NT2/D1 (cell line): ENCODE measurements around the gene BIRC3.
A peak's percentile ranks its signal among the peaks of the same experiment; 100 is the strongest.
"Not testable (repeated sequence)": the region's sequence is repeated elsewhere in the genome, so short reads cannot be mapped to it uniquely, and the experiment has no call there.

Experiments used
- DNase-seq: peaks from one replicate; pipeline ENCODE4 v3.0.0-alpha.2; 2011; ENCODE audit warnings: low read depth, low spot score
- H3K27me3 ChIP-seq: 2 replicates; pipeline ENCODE4 v1.6.0; 2011; ENCODE audit warnings: mild to moderate bottlenecking; ENCODE audit not compliant: insufficient read length, insufficient read depth
- H3K36me3 ChIP-seq: 2 replicates; pipeline ENCODE4 v1.6.1; 2011; ENCODE audit warnings: mild to moderate bottlenecking, low read length, mixed read lengths; ENCODE audit not compliant: insufficient read depth, insufficient read length
- H3K4me1 ChIP-seq: 2 replicates; pipeline ENCODE4 v1.5.1; 2011; ENCODE audit not compliant: insufficient read depth, insufficient read length
- H3K4me3 ChIP-seq: 2 replicates; pipeline ENCODE4 v1.5.1; 2011; ENCODE audit warnings: low read depth; ENCODE audit not compliant: insufficient read length
- H3K9ac ChIP-seq: 2 replicates; pipeline ENCODE4 v1.6.0; 2011; ENCODE audit warnings: low read depth; ENCODE audit not compliant: insufficient read length
- H3K9me3 ChIP-seq: 2 replicates; pipeline ENCODE4 v1.5.1; 2011; ENCODE audit warnings: mild to moderate bottlenecking, low read length; ENCODE audit not compliant: insufficient read depth
- SUZ12 ChIP-seq: IDR thresholded peaks from 2 replicates; pipeline ENCODE4 v1.6.1; 2011; ENCODE audit not compliant: insufficient read length, insufficient read depth; ENCODE audit errors: extremely low read depth
- YY1 ChIP-seq: IDR thresholded peaks from 2 replicates; pipeline ENCODE4 v1.6.1; 2011; ENCODE audit not compliant: insufficient read length, insufficient read depth
- ZNF274 ChIP-seq: IDR thresholded peaks from 2 replicates; pipeline ENCODE4 v1.6.1; 2011; ENCODE audit warnings: mild to moderate bottlenecking, low read depth, low read length

The BIRC3 gene

GRCh38 chr11:102287964-102288724, 29.1 kb upstream of the BIRC3 start:
- no peak overlapping the region for H3K4me3 ChIP-seq
- no peaks in the 10 kb centered on the region for H3K27me3 ChIP-seq
- H3K36me3 ChIP-seq, result no peaks in the 10 kb centered on the region
- no peak for TF ChIP-seq ZNF274
- TF ChIP-seq YY1, result no peak
- no peak for TF ChIP-seq SUZ12
- no peaks in the 10 kb centered on the region for H3K9me3 ChIP-seq
- H3K9ac ChIP-seq, result no peak overlapping the region
- no peaks in the 10 kb centered on the region for H3K4me1 ChIP-seq
- DNase-seq, result peak; percentile 36

GRCh38 chr11:102288725-102289083, 28.6 kb upstream of the BIRC3 start:
- no peak for TF ChIP-seq ZNF274
- no peak for TF ChIP-seq SUZ12
- no peak for TF ChIP-seq YY1
- no peaks in the 10 kb centered on the region for H3K9me3 ChIP-seq
- no peak for DNase-seq
- H3K36me3 ChIP-seq, result no peaks in the 10 kb centered on the region
- H3K9ac ChIP-seq, result no peak overlapping the region
- no peak overlapping the region for H3K4me3 ChIP-seq
- H3K4me1 ChIP-seq, result no peaks in the 10 kb centered on the region
- no peaks in the 10 kb centered on the region for H3K27me3 ChIP-seq

- H3K4me3 ChIP-seq, result no peak overlapping the region
- H3K9me3 ChIP-seq, result no peaks in the 10 kb centered on the region
- H3K9ac ChIP-seq, result no peak overlapping the region
- H3K27me3 ChIP-seq, result no peaks in the 10 kb centered on the region
- H3K4me1 ChIP-seq, result no peaks in the 10 kb centered on the region
- H3K36me3 ChIP-seq, result no peaks in the 10 kb centered on the region
- DNase-seq, result no peak
- TF ChIP-seq YY1, result no peak
- TF ChIP-seq ZNF274, result no peak
- no peak for TF ChIP-seq SUZ12
These were observed 27.7 kb upstream of the BIRC3 start for GRCh38 chr11:102289592-102289991.

- Histone ChIP-seq H3K36me3 (no peaks in the 10 kb centered on the region), H3K4me3 (no peak overlapping the region), H3K9ac (no peak overlapping the region), H3K4me1 (no peaks in the 10 kb centered on the region), H3K9me3 (no peaks in the 10 kb centered on the region), H3K27me3 (no peaks in the 10 kb centered on the region)
- TF ChIP-seq YY1, result no peak
- TF ChIP-seq ZNF274, result no peak
- TF ChIP-seq SUZ12, result no peak
- no peak for DNase-seq
These were observed 25.5 kb upstream of the BIRC3 start for GRCh38 chr11:102291831-102292230.

GRCh38 chr11:102292933-102293332, 24.4 kb upstream of the BIRC3 start:
- Histone ChIP-seq H3K4me1 (no peaks in the 10 kb centered on the region), H3K36me3 (no peaks in the 10 kb centered on the region), H3K27me3 (no peaks in the 10 kb centered on the region), H3K4me3 (no peak overlapping the region), H3K9me3 (no peaks in the 10 kb centered on the region), H3K9ac (no peak overlapping the region)
- no peak for TF ChIP-seq SUZ12
- TF ChIP-seq YY1, result no peak
- no peak for TF ChIP-seq ZNF274
- no peak for DNase-seq

- no peaks in the 10 kb centered on the region for H3K9me3 ChIP-seq
- H3K9ac ChIP-seq, result no peak overlapping the region
- TF ChIP-seq ZNF274 (no peak), YY1 (no peak), SUZ12 (no peak)
- no peaks in the 10 kb centered on the region for H3K27me3 ChIP-seq
- H3K4me3 ChIP-seq, result no peak overlapping the region
- DNase-seq, result peak; percentile 22
- no peaks in the 10 kb centered on the region for H3K4me1 ChIP-seq
- H3K36me3 ChIP-seq, result no peaks in the 10 kb centered on the region
These were observed 23.2 kb upstream of the BIRC3 start for GRCh38 chr11:102293873-102294601.

- Histone ChIP-seq H3K9ac (no peak overlapping the region), H3K9me3 (no peaks in the 10 kb centered on the region), H3K27me3 (no peaks in the 10 kb centered on the region), H3K4me1 (no peaks in the 10 kb centered on the region), H3K36me3 (no peaks in the 10 kb centered on the region), H3K4me3 (no peak overlapping the region)
- DNase-seq, result no peak
- TF ChIP-seq ZNF274, result no peak
These were observed 22.2 kb upstream of the BIRC3 start for GRCh38 chr11:102295045-102295444.

GRCh38 chr11:102296757-102297156, 20.5 kb upstream of the BIRC3 start:
- not testable (repeated sequence) for H3K4me3 ChIP-seq, DNase-seq, H3K9me3 ChIP-seq, H3K36me3 ChIP-seq, H3K4me1 ChIP-seq, H3K27me3 ChIP-seq, H3K9ac ChIP-seq

- not testable (repeated sequence) for H3K4me3 ChIP-seq, H3K9ac ChIP-seq, DNase-seq, H3K4me1 ChIP-seq, H3K27me3 ChIP-seq, H3K36me3 ChIP-seq
- peaks cover 17% of the 10 kb centered on the region; the same call in 1 of the 2 replicates for H3K9me3 ChIP-seq
These were observed 16.4 kb upstream of the BIRC3 start for GRCh38 chr11:102300837-102301236.
